Activated CD8-positive, alpha-beta memory T cell treated with anti-CD3 and anti-CD28 coated beads for 36 hours (primary cell): ENCODE measurements around the gene CORO6. TPM values are rescaled to one million over a fixed set of nuclear protein-coding genes. Genes with fewer than 3 reads are reported as not detected.

Experiments used
- CTCF ChIA-PET: fragments of 350-600 bp; sonication (Branson Sonifier 250); formaldehyde crosslinking; loops from one replicate; lab custom pipeline; 2021; ENCODE audit warnings: antibody characterized with exemption; lab: Charles Lee
- POLR2A ChIA-PET: fragments of 350-600 bp; sonication (Branson Sonifier 250); formaldehyde crosslinking; loops from one replicate; lab custom pipeline; 2021; ENCODE audit warnings: antibody characterized with exemption; lab: Charles Lee
- total RNA-seq, 2 experiments: library from RNA; stranded (reverse); gene quantifications; one replicate each; pipeline ENCODE4 v1.2.3, GENCODE V29; 2021

The CORO6 gene
- total RNA-seq, 2 experiments from 2014 or later = 5.5 to 6.2 TPM

DNA sequence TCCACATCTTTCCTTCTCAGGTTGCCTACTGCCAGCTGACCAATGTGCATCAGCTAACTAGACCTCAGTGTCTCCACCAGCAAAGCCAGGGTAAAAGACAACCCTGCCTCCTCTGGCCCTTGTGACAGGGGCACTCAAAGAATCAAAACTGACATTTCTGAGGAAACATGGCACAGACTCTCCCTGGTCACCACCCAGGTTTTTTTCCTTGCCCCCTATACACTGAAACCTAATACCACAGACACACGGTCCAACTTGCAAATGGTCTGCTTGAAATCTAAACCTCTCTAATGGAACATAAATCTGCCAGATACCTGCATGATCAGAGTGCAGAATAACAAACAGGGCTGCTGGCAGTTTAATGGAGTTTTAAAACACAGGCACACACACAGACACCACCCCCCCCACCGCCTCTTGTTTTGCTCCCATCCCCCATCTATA is 19.5 kb upstream of the CORO6 start:
- ChIA-PET CTCF (interaction anchor here (0.6 to 1.7 kb wide), 2 partner anchors 32 to 64 kb away, joined by 4 to 5 read pairs; no protein-coding TSS in a partner anchor), POLR2A (interaction anchor here (0.6 kb wide), 1 partner anchor 186 kb away, joined by 3 read pairs; no protein-coding TSS in a partner anchor)

DNA sequence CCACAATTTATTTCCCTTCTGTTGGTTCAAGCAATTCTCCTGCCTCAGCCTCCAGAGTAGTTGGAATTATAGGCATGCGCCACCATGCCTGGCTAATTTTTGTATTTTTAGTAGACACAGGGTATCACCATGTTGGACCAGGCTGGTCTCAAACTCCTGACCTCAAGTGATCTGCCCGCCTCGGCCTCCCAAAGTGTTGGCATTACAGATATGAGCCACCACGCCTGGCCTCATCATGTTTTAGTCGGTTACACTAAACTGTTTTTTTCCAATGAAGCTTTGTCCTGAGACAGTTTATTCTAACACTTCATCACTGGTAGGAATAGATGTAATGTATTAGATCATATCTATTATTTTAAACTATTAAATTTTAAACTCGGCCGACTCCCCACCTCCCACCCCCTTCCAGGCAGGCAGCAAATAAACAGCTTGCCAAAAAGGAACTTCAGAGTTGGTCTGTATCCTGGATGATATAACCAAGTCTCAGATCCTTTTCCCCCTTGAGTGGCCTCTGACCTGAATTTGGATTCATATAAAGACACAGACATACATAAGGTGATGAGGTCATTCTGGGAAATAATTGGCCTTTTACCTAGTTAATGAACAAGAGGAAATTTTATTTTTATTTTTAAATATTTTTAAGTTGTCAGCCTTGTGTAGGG is 18.4 kb upstream of the CORO6 start:
- CTCF ChIA-PET = interaction anchor here (0.7 to 1.7 kb wide), 3 partner anchors 23 to 458 kb away, joined by 3 to 5 read pairs (median 5); no protein-coding TSS in a partner anchor
- POLR2A ChIA-PET = interaction anchor here (0.6 kb wide), 1 partner anchor 311 kb away, joined by 3 read pairs; no protein-coding TSS in a partner anchor

DNA sequence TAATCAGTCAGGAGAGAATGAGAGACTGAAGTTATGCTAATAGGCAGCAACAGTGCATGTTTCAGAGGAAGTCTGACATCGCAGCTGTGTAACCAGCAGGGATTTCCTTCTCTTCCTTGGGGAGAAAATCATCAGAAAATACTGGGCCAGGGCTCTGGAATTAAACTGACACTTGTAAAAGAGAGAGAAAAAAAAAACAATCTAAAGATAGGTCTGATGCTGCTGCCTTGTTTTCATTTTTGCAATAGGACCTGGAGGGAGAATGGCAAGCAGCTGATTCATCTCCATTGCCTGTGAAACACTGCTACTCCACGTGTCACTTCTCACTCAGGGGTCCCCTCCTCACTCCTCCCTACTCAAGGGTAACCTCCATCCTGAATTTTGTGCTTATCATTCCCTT is 17.7 kb upstream of the CORO6 start:
- POLR2A ChIA-PET = no interaction called here
- CTCF ChIA-PET = interaction anchor here (0.9 to 1.7 kb wide), 4 partner anchors 11 to 146 kb away, joined by 3 to 5 read pairs (median 4); no protein-coding TSS in a partner anchor

DNA sequence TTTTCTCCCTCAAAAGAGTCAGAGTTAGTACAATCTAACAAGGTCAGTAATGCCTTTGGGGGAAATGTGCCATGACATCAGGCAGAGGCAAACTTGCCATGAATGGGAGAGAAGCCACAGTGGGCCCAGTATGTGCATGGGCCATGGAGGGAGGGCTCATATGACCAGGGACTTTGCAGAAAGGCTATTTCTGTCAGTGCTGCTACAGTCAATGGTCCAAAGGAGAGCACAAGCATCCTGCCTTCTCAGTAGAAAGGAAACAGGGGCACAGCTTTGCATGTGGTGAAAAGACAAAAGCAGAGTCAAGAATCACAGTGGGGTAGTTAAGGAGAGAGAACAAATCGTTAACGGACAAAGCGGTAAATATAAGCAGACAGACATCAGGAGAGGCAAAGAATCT is 11.2 kb upstream of the CORO6 start:
- ChIA-PET POLR2A (no interaction called here), CTCF (interaction anchor here (0.5 to 1.7 kb wide), 2 partner anchors 145 to 274 kb away, joined by 5 read pairs; no protein-coding TSS in a partner anchor)

DNA sequence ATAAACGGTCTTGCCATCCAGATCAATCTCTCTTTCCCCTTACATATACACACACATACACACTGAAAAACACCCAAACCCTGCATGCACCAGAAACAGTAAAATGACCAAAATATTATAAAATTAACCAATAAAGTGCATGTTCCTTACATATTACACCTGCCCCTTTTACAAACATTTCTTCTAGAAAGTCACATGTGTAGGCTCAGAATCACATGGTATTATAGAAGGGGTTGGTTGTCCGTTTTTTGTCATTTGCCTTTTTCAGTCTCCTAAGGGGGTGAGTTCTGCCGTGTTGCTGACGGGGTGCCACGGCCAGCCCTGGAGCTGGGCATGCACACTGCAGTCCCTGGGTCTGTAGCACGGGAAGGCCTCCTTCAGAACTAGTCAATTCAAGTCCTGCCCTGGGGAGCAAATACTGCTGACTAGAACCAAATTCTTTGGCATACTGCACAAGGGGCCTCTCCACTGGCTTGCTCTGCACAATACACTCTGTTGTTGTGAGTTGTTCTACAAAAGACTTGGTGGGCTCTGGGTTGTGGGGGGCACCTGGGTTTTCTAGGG is 8.0 kb upstream of the CORO6 start:
- ChIA-PET CTCF (interaction anchor here (1.1 kb wide), 1 partner anchor 12 kb away, joined by 3 read pairs; no protein-coding TSS in a partner anchor), POLR2A (no interaction called here)

DNA sequence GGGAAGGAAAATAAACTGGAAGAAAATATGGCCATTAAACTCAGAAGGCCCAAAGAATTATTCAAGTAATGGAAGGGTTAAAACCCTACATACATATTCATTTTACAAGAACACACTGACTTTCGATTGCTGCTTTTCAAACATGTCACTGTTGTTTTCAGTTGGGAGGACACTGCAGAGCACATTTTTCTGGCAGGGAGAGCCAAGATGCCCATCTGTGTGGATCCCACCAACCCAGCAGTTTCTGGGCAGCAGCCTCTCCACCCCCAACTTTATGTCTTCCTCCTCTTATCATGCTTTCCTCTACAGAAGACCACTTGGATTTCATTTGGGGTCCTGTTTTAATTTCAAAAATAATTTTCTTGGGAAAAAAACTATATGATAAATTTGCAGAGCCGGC is 7.1 kb upstream of the CORO6 start:
- POLR2A ChIA-PET = no interaction called here
- CTCF ChIA-PET = no interaction called here

DNA sequence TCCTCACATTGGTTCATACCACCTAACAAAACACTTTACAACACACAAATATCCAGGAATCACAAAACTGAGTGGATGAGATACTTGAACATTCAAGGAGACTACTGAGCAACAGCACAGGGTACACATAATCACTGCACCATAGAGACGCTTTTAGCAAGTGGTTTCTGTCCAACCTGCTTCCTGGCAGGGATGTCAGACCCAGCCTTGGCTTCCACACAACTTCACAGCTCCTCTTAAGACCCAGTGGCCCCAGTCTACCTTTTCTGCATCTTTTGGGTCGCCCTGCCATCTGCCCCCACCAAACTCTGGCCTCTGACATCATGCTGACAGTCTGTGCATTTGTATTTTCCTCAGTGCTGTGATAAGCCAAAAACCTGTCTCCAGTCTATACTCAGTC is 5.9 kb upstream of the CORO6 start:
- CTCF ChIA-PET = interaction anchor here (0.8 to 3.5 kb wide), 3 partner anchors 12 to 15 kb away, joined by 3 to 17 read pairs (median 4); no protein-coding TSS in a partner anchor
- POLR2A ChIA-PET = no interaction called here

DNA sequence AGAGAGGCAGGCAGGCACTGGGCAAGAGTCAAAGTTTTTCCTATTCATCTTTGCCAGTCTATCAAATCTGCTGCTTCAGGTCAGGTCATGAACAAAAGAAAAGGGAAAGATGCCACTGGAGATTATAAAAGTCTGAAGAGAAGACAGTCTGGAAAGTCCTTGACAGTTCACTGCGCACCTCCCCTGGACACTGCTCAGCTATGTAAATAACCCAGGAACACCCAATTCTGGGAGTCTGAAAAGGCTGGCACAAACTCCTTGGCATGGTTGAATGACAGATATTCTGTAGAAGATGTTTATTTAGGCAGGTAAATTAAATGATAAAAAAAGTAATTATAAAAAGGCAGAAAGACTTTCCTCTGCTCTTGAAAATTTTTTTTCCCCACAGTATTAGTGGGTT is 5.2 kb upstream of the CORO6 start:
- CTCF ChIA-PET = interaction anchor here (1.6 to 3.5 kb wide), 2 partner anchors 11 to 13 kb away, joined by 4 to 17 read pairs; no protein-coding TSS in a partner anchor
- POLR2A ChIA-PET = no interaction called here

DNA sequence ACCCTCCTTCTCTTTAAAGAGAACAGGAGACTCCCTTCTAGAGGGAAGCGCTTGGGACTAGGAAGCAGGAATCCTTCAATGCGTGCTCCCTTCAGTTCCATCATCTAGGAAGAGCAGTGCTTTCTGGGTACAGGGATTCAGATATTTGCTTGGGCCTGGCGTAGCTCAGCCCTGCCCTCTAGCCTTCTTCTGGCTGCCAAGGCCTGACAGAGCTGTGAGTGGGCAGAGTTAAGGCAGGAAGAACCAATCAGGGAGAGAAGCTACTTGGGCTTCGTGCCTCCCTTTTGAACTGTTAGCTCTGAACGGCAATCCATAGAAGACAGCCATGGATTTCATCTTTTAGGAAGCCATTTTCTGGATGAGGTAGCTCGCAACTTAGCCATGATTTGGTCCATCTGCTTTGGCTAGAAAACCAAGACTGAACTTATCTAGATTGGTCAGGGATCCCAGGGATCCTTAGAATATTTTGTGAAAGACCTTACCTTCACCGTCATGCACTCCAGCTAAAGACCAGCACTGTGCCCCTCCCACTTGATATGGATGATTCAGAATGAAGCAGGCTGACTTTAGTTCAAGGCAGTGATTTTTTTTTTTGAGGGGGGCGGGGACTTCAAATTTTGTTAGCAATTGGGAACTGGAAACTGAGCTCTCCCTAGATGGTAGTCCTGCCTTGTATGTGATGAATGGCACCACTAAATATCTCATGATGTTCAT is 2.5 kb upstream of the CORO6 start:
- POLR2A ChIA-PET = interaction anchor here (1.1 kb wide), 1 partner anchor 8 kb away, joined by 5 read pairs; no protein-coding TSS in a partner anchor
- CTCF ChIA-PET = interaction anchor here (1.0 to 3.5 kb wide), 3 partner anchors 8 to 14 kb away, joined by 3 to 17 read pairs (median 9); no protein-coding TSS in a partner anchor

DNA sequence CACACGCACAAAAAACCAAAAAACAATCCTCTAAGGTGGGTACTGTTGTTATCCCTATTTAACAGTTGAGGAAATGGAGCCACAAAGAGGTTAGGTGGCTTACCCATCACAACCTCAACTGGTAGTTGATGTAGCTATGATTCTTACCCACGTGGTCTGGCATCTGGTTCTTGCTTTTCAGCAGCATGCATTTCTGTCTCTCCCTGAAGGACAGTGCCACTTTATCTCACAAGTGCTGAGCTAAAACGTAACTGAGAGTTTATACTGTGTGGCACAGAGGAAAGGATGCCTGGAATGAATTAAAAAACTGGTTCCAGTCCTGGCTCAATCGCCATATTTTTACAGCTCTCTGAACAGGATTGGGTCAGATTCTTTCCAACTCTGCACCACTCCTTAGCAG is 1.9 kb upstream of the CORO6 start:
- POLR2A ChIA-PET = no interaction called here
- CTCF ChIA-PET = interaction anchor here (0.8 to 1.9 kb wide), 2 partner anchors 14 to 155 kb away, joined by 4 to 9 read pairs; no protein-coding TSS in a partner anchor

DNA sequence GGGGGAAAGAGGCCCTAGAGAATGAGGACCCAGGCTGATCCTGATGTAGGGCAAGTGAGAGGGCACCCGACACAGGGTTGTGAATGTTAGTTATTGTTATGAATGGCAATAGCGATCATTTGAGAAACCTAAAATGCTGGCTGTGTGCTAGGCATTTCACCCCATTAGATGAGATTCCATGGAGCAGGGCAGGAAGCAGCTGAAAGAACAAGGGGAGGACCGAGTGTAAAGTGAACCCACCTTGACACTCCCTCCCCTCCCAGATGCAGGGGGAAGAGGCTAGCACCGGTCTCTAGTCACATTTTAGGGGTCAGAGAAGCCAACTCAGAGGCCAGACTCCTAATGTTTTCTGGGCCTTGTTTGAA is 553 bp upstream of the CORO6 start:
- CTCF ChIA-PET = interaction anchor here (0.6 to 1.1 kb wide), 2 partner anchors 16 to 959 kb away, joined by 4 read pairs; no protein-coding TSS in a partner anchor

DNA sequence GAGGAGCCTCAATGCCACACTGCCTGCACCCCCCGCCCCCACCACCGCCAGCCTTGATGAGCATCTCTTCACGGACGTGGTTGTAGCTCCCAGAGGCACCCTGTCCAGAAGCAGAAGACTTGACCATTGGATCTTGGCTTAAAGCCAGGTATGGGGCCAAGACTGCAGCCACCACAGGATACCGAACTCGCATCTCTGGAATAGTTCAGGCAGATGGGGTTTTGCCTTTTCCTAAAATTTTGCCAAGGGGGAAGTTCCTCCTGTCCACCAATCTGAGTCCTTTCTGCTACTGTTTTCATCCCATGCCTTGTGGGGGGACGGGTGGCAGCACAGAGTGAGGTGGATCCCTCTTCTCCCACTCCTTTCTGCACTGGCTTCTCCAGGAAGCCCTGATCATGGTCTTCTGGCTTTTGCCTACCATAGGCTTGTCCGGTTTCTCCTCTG is 939 bp downstream of the CORO6 start:
- ChIA-PET CTCF (interaction anchor here (0.5 kb wide), 1 partner anchor 21 kb away, joined by 3 read pairs; no protein-coding TSS in a partner anchor), POLR2A (interaction anchor here (0.7 kb wide), 1 partner anchor 100 kb away, joined by 5 read pairs; no protein-coding TSS in a partner anchor)

More for the DNA sequence above, 553 bp upstream of the CORO6 start:
- POLR2A ChIA-PET = no interaction called here

DNA sequence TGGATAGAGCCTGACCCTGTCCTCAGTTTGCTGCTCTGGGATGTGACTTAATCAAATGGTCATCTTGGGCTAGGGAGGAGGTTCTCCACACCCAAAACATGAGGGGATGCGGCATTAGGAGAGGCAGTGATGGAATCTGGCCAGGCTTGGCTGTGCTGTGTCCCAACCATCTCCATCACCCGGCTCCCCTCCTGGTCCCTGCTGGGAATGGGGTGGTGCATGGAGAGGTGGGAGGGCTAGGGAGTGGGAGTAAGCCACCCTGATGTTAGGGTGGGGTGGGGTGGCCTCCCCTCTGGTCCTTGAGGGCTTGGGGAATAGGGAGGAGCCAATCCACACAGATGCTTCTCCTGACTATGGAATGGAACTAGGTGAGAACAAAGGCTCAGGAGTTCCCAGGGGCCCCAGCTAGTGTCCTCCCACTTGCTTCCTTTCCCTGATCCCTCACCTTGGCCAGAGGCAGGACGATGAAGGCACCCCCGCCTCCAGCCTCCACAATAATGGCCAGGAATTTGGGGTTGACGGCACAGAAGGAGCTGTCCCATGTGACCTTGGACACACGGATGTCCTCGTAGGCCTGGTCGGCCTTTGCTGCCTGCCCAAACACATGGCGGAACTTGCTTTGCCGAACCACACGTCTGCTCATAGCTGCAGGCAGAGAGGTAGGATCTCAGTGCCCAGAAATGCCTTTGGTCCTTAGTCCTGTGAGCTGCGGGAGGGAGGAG is 1.8 kb downstream of the CORO6 start:
- ChIA-PET CTCF (no interaction called here), POLR2A (interaction anchor here (0.7 kb wide), 1 partner anchor 101 kb away, joined by 5 read pairs; no protein-coding TSS in a partner anchor)

DNA sequence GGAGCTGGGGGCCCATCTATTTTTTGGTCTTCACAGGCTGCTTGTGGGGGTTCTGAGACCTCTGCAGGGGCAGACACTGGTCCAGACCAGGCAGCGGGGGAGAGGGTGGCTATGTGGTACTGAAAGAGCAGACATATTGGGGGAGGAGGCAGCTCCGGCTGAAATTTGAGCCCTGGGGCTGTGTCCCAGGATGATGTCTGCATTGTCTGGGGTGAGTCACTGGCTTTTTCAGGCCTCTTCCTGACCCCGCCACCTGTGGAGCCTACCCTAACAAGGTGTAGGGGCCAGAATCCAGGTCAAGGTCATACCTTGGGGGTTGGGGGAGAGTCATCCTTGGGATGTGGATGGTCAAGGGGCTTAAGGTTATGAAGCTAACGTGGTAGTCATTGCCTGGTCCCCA is 2.4 kb downstream of the CORO6 start:
- CTCF ChIA-PET = no interaction called here
- POLR2A ChIA-PET = no interaction called here

DNA sequence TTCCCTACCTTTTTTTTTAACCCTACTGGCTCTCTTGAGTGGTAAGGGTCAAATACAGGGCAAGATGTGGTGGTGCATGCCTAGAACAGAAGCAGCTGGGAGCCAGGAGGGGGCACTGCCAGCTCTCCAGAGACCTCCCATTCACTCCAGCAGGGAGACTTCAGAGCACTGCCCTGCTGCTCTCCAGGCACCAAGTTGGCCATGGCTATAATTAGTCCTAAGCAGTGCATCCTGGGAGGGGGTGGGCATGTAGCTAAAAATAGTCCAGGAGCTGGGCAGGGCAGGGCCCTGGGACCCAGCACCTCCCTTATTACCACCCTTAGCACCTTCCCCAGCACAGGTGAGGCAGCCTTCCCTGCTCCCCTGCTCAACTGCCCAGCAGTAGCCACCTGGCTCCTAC is 3.5 kb downstream of the CORO6 start:
- ChIA-PET POLR2A (no interaction called here), CTCF (interaction anchor here (0.5 to 4.3 kb wide), 3 partner anchors 20 to 257 kb away, joined by 4 to 33 read pairs (median 22); no protein-coding TSS in a partner anchor)

DNA sequence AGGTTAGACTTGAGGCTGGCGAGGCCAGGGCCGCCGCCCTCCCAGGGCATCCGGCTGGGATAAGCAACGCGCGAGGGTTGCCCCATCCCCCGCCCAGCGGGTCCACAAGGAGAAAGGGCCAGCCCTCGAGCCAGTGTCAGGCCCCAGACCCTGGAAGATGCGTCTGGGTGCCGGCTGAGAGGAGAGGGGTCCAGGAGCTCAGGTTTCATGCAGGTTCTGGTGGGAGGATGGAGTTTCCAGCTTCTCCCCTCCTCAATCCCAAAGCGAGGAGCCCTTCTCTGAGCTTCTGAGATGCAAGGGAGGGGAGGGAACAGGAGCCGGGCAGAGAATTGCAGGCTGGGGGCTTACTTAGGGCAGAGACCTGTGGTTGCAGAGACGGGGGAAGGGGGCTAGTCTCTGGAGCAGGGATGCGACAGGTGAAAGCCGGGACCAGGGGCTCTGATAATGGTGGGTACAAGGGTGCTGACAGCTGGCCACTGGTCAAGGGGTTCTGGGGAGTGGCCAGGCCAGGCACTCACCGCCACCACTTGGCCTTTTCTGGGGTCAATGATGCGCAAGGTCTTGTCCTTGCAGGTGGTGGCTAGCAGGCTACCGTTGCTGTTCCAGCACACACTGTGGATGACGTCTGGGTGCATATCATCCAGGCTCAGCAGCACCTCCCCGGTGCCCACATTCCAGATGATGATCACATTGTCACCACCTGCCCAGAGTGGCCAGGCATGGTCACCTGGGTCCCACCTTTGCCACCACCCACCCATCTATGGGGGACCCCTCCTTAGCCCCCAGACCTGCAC is 4.2 kb downstream of the CORO6 start:
- ChIA-PET POLR2A (interaction anchor here (0.6 to 2.1 kb wide), 5 partner anchors 26 to 312 kb away, joined by 4 to 17 read pairs (median 5); partner anchors contain the start of genes ANKRD13B, SSH2 and TP53I13), CTCF (interaction anchor here (0.8 to 6.1 kb wide), 21 partner anchors 10 to 313 kb away, joined by 3 to 97 read pairs (median 7); partner anchors contain the start of genes ABHD15, ANKRD13B, SSH2 and TP53I13)
